Measurements from ENCODE around the gene RAB3C.
"Not testable (repeated sequence)": the region's sequence is repeated elsewhere in the genome, so short reads cannot be mapped to it uniquely, and the experiment has no call there.

The RAB3C gene

GRCh38 chr5:58545912-58546311 is 37.0 kb upstream of the RAB3C start:
- no peak overlapping the region for H3K27ac Mint-ChIP-seq
- H3K27me3 Mint-ChIP-seq (ENCODE audit: low read depth) = no peaks in the 10 kb centered on the region
- H3K9me3 Mint-ChIP-seq = peaks cover 11% of the 10 kb centered on the region
- H3K4me3 Mint-ChIP-seq = no peak overlapping the region
- no peaks in the 10 kb centered on the region for H3K4me1 Mint-ChIP-seq
- no peaks in the 10 kb centered on the region for H3K36me3 Mint-ChIP-seq (ENCODE audit: low read depth)
- TF ChIP-seq CTCF (IDR thresholded peaks at IDR 0.05; ENCODE audit: unreplicated experiment in 3 of 3) = no peak

- TF ChIP-seq CTCF (IDR thresholded peaks at IDR 0.05; ENCODE audit: unreplicated experiment in 3 of 3) = no peak
- Mint-ChIP-seq H3K4me3 (no peak overlapping the region), H3K9me3 (peaks cover 9% of the 10 kb centered on the region), H3K27ac (no peak overlapping the region), H3K27me3 (ENCODE audit: low read depth) (no peaks in the 10 kb centered on the region), H3K4me1 (no peaks in the 10 kb centered on the region), H3K36me3 (ENCODE audit: low read depth) (no peaks in the 10 kb centered on the region)
These were observed 34.8 kb upstream of the RAB3C start for GRCh38 chr5:58548068-58548467.

- peaks cover 6% of the 10 kb centered on the region for H3K9me3 Mint-ChIP-seq
- no peak overlapping the region for H3K4me3 Mint-ChIP-seq
- no peak for TF ChIP-seq CTCF (IDR thresholded peaks at IDR 0.05; ENCODE audit: unreplicated experiment in 3 of 3)
- no peaks in the 10 kb centered on the region for H3K4me1 Mint-ChIP-seq
- H3K27me3 Mint-ChIP-seq (ENCODE audit: low read depth) = no peaks in the 10 kb centered on the region
- H3K36me3 Mint-ChIP-seq (ENCODE audit: low read depth) = no peaks in the 10 kb centered on the region
- H3K27ac Mint-ChIP-seq = no peak overlapping the region
These were observed 31.4 kb upstream of the RAB3C start for GRCh38 chr5:58551492-58551891.

GRCh38 chr5:58557665-58558338 is 25.1 kb upstream of the RAB3C start:
- not testable (repeated sequence) for H3K27ac Mint-ChIP-seq; H3K9me3 Mint-ChIP-seq; H3K4me1 Mint-ChIP-seq; H3K4me3 Mint-ChIP-seq; H3K27me3 Mint-ChIP-seq (ENCODE audit: low read depth); H3K36me3 Mint-ChIP-seq (ENCODE audit: low read depth)

- not testable (repeated sequence) for H3K4me1 Mint-ChIP-seq; H3K27ac Mint-ChIP-seq; H3K36me3 Mint-ChIP-seq (ENCODE audit: low read depth); H3K9me3 Mint-ChIP-seq; H3K27me3 Mint-ChIP-seq (ENCODE audit: low read depth); H3K4me3 Mint-ChIP-seq
These were observed 19.7 kb upstream of the RAB3C start for GRCh38 chr5:58563016-58563700.

- not testable (repeated sequence) for H3K36me3 Mint-ChIP-seq (ENCODE audit: low read depth); H3K4me1 Mint-ChIP-seq; H3K27me3 Mint-ChIP-seq (ENCODE audit: low read depth); H3K4me3 Mint-ChIP-seq; H3K27ac Mint-ChIP-seq; H3K9me3 Mint-ChIP-seq
These were observed 18.6 kb upstream of the RAB3C start for GRCh38 chr5:58564043-58564832.

- Mint-ChIP-seq H3K4me3 (no peak overlapping the region), H3K4me1 (no peaks in the 10 kb centered on the region), H3K27me3 (ENCODE audit: low read depth) (no peaks in the 10 kb centered on the region), H3K9me3 (no peaks in the 10 kb centered on the region), H3K36me3 (ENCODE audit: low read depth) (no peaks in the 10 kb centered on the region), H3K27ac (no peak overlapping the region)
- TF ChIP-seq CTCF (IDR thresholded peaks at IDR 0.05; ENCODE audit: unreplicated experiment in 3 of 3) = no peak
These were observed 17.8 kb upstream of the RAB3C start for GRCh38 chr5:58565033-58565432.

All from nephron (organoid).